GM21723 (cell line): ENCODE data around the gene MIOS.
"Not testable (repeated sequence)": the region's sequence is repeated elsewhere in the genome, so short reads cannot be mapped to it uniquely, and the experiment has no call there.

Experiments
- ATAC-seq: cut with Tn5 transposase; IDR thresholded peaks from one replicate; pipeline ENCODE4 v1.9.1; 2021; ENCODE audit warnings: mild to moderate bottlenecking, moderate library complexity; ENCODE audit not compliant: unreplicated experiment

Gene MIOS

DNA sequence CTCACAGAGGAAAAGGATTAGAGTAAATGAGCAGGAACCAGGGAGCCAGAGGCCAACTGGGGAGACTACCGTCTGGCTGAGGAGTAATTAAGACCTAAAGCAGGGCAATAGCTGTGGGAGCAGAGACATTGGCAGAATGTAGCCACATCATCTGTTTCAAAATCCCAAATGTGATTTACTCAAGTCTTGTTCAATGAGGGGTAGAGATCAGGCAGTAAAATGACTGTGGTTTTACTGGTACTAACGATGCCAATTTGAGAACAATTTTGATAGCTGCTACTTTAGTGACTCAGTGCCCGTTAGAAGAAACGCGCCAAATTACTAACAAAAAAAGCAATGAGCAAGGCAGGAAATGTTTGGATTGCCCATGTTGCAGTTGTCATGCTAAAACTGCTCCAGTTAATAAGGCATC lies 12.7 kb upstream of the MIOS start:
- ATAC-seq = no peak

DNA sequence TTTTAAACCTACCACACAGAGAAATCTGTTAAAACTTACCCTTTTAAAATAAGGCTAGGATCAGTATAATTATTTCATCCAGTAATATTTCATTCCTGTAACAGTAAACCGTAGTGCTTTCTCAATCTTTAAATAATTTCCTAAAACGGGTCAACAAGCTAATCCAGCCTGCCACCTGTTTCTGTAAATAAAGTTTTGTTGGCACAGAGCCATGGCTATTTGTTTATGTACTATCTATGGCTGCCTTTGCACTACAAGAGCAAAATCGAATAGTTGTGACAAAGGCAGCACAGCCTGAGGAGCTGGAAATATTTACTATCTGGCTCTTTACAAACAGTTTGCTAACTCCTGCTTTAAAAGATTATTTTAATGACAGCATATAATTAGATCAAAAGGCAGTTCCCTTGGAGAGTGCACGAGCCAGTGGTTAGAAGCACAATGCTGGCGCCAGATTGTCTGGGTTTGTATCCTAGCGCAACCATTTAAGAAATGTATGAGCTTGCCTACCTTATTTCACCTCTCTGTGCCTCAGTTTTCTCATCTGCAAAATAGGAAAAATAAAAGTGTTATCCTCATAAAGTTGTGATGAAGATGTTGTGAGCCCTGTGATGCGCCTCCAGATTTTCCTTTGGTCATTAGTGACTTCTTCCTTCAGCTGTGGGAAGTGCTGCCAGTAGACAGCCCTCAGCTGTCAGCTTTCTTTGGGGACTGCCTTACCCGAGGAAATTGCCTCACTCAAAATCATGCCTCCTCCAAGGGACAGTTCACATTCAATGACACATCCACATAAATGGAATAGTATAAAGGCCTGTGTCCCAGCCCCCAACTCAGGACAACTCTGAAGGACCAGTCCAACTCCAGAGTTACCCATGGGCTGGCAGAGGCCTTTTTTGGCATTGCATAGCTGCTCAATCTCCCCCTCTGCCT lies 11.8 kb upstream of the MIOS start:
- no peak for ATAC-seq

DNA sequence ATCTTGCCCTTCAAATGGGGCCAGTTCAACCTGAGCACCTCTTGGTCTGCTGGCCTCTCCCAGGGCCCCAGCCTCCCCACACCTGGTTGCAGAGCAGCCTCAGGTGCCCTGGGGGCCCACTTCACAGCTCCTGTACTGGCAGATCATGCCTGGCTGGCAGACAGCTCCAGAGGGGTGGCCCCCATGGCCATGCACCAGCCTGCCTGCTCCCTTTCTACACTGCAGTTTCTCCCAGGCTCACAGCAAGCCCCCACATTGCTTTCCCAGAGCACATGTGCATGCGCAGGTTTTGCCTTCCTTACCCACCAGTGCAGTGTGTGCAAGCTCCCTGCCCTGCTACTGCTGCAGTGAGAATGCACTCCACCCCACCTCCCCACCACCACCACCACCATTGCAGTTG lies 9.8 kb upstream of the MIOS start:
- ATAC-seq = no peak

DNA sequence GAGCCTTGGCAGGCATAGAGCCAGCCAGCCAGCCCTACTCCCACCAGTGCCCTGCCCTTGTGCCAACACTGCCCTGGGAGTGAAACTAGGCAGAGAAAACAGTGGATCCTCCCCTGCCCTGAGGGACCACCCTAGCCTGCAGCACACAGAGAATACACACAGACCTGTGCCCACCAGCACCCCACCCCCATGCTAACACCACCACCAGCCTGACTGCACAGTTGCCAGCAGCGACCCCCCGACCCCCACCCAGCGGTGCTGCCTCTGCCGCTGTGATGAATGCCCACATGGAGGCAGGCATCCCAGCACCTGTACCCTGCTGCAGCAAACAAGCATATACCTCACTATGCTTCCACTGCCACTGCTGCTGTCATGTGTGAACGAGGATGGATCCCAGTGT lies 9.4 kb upstream of the MIOS start:
- no peak for ATAC-seq

DNA sequence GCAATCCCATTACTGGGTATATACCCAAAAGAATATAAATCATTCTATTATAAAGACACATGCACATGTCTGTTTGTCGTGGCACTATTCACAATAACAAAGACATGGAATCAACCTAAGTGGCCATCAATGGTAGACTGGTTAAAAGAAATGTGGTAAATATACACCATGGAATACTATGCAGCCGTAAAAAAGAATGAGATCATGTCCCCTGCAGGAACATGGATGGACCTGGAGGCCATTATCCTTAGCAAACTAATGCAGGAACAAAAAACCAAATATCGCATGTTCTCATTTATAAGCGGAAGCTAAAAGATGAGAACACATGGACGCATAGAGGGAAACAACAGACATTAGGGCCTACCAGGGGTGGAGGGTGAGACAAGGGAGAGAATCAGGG lies 5.1 kb upstream of the MIOS start:
- not testable (repeated sequence) for ATAC-seq

DNA sequence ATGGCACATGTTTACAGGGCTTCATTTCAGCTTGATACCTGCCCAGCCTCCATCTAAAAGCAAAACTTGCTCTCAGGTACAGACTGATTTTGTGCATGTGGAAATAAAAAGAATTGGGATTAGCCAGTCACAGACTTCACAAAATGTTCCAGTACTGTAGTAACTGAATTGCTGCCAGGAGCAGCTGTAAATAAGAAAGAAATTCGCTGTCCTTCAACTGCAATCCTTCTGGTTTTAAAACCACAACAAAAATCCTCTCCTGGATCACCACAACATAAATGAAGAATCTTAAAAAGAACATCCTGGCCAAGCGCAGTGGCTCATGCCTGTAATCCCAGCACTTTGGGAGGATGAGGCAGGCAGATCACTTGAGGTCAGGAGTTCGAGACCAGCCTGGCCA lies 3.9 kb upstream of the MIOS start:
- no peak for ATAC-seq

DNA sequence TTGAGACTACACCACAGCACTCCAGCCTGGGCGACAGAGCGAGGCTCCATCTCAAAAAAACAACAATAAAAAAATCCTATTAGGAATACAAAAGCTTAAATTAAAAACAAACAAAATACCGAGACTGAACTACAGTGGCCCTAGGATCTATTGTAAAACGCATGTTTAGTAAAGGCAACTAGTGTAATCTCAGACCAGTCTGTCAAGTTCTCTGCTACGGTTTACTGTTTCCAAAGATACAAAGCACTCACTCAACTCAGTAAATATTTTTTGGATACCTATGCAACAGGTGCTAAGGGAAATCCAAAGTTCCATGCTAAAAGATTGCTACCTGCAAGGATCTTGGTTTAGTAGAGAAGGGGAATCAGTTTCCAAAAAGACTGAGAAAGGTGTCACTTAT lies 3.4 kb upstream of the MIOS start:
- ATAC-seq = no peak

DNA sequence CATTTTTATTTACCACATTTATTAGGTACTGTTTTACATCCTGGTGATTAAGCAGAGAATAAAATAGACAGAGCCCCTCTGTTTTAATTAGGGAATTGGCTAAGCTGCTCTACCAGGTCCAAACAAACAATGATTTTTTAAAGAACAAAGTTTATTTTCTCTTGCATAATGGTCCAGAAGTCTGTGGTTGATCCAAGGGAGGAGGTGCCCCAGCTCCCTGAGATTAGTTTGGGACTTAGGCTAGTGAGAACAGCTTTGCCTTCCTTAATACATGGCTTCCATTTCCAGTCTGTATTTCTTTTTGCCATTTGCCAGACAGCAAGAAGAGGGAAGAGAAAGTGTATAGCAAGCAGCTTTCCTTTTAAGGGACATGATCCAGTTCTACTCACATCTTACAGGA lies 2.9 kb upstream of the MIOS start:
- ATAC-seq = no peak

DNA sequence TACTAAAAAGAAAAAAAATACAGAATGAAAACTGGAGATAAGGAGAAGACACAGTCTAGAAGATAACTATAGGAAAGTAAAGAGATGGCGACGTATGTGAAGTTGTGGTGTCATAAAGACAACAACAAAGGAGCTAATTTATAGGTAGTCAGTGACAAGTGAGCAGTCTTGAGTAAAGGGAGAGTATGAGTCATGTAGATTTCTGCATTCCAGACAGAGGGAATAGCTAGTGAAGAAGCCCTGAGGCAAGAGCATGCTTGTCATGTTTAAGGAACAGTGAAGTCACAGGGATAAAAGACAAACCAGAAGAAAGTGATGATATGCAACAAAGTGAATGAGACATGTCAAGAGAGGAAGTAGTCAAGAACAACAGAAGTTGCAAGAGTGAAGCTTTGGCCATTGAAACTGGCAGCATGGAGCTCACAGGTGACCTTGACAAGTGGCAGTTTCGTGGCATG lies 2.3 kb upstream of the MIOS start:
- no peak for ATAC-seq

DNA sequence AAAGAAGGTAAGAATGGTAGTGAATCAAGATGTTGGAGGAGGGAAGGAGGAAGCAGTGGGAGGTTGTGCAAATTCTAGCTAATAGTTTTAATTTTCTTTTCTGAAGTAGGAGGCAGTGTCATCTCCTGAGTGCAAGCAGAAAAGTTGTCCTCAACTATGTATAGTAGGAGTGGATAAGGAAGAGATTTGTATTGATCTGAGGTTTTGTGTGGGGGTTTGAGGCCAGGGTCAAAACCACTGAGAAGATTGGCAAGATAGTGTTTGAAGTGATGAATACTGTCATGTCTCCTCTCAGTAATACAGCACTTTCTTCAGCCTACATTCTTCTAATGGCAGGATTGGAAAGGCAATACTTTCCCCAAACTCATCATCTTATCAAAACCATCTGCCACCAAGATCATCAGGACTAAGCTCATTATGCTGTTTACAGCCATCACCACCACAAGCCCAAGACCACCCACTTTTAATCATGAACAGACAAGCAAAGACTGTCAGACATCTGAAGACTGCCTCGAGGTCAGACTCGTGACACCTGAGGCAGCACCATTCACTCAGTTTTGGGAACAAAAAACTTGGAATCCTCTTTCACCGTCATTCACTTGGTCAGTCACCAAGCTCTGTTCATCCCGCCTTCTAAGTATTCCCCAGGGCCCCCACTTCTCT lies 1.5 kb upstream of the MIOS start:
- ATAC-seq = no peak

DNA sequence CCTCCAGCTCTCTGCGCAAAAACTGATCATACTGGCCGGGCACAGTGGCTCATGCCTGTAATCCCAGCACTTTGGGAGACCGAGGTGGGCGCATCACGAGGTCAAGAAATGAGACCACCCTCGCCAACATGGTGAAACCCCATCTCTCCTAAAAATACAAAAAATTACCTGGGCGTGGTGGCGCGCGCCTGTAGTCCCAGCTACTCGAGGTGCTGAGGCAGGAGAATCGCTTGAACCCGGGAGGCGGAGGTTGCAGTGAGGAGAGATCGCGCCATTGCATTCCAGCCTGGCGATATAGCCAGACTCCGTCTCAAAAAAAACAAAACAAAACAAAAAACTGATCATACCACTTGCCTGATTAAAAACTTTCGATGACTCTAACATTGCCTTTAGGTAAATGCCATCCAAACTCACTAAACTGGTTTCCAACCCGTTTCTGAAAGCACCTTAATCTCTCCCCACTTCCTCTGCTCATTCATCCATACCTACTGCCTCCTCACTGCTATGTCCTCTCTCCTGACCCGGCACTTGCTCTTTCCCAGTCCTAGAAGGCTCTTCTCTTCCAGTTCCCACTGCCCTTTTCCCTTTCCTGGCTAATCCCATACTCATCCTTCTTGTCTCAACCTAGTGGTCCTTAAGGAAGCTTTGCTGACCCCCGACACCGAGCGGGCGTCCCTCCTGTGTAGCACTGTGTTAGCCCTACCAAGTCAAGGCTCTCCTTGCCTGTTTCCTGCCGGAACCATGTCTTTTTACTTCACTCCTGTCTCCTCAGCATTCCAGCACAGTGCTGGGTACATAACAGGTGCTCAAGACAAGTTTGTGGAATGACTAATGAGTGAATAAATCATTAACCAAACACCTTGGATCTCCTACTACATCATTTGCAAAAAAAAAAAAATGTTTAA lies 686 bp upstream of the MIOS start:
- ATAC-seq = peak; percentile 3

DNA sequence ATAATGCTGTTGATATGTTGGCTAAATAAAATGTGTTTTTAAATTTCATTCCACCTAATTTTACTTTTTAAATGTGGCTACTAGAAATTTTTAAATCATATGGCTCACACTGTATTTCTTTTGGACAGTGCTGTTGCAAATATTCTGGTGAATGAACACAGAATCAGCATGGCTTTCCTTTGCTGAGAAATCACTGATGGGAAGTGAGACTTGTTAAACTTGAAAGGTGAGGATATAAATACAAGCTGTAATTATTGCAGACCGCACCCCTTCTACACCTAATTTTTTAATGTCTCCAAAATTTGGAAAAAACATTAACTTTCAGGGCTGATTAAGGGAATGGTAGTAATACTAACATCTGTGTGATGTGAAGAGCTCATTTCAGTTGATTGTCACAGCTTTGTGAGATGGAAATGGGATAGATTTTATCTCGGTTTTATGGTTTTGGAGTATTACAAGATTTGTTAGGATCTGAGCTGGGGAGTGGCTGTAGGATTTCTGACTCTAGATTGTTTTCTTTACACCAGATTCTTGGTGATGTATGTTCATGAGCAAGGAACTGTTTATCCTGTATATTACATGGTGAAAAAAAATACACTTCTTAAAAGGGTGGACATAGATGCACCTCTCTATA lies 1.3 kb downstream of the MIOS start:
- no peak for ATAC-seq

DNA sequence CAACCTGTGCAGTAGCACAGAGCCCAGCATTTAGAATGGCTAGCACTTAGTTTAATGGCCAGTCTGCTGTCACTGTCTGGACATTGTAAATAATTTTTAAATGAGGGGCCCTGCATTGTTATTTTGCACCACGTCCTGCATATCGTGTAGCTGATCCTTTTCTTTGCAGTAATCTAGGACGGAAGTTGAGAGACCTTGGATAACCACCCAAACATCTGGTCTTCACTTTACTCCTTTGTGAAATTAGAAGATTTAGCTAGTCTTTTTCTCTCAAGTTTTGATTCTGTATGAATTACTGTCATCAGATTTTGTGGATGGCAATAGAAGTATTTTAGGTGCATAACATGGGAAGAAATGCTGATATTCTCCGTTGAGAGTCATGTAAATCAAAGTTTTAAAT lies 1.9 kb downstream of the MIOS start:
- no peak for ATAC-seq

DNA sequence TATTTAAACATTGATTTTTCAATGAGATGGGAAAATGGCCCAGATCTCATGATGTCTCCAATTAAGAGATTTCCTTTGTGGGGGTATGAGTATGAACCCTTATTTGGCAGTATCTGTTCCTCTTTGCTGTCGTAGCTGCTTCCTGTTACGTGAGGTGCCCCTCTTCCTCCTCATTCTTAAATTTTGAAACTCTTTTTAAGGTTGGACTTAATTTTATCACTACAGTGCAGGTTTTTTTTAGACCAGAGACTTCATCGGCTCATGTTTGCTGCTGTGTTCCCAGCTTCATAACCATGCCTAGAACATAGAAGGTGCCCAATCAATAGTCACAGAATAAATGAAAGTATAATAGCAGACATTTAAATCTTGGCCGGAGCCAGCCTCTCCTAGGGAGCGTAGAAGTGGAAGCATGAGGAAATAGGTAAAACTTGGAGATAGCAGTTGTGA lies 2.4 kb downstream of the MIOS start:
- ATAC-seq = peak; percentile 53

DNA sequence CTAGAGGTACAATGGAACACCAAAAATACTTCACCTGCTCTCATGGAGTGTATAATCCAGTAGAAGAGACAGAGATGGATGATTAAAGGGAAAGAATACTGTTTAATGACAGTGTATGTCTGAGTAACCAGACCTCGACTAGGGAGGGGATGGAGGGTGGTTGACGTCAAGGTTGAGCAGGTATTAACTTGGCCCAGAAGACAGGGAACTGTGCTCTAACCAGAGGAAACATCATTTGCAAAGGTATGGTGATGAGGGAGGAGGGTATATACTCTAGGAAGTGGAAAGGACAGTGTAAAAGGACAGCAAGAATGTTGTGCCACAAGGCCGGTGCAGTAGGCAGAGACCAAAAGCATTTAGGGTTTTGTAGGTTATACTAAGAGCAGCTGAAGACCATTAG lies 2.9 kb downstream of the MIOS start:
- peak; percentile 21 for ATAC-seq

DNA sequence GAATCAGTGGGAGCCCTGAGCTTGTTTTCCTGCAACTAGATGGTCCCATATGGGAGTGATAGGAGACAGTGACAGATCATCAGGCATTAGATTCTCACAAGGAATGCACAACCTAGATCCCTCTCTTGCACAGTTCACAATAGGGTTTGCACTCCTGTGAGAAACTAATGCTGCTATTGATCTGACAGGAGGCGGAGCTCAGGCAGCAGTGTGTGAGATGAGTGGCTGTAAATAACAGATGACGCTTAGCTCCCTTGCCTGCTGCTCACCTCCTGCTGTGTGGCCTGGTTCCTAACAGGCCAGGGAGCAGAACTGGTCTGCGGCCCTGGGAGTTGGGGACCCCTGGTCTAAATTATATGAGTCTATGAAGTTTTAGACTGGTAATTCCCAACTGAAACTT lies 3.9 kb downstream of the MIOS start:
- ATAC-seq = no peak

DNA sequence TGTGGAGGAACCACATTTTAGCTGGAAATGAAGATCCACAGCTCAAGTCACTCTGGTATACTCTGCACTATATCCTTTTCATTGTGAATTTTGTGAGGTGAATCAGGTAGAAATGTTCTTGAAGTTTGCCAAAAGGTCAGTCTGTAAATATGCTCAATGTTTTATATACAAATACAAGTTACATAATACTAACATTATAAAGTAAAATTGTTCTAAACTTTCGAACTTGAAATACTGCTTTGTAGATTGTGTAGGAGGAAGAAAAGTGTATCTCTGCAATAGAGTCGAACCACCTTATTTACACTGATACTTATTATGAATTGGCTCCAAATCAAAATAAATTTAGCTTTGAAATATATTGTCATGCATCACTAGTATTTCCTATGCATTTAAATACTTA lies 7.0 kb downstream of the MIOS start:
- no peak for ATAC-seq

DNA sequence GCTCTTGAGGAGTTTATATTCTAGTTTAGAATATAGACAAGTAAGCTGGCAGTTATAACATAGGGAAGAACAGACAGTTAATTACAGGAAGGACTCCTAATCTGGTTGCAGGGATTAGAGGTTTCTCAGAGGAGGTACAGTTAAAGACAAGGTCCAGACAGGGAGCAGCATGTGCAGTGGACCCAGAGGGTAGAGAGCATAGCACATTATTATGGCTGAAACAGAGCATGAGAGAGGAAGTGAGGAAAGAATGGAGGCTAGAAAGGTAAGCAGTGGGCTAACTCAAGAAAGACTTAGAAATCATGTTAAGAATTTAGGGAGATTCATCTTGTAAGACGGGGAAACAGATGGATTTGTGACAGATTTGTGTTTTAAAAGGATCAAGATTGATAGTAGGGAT lies 9.7 kb downstream of the MIOS start:
- ATAC-seq = no peak

DNA sequence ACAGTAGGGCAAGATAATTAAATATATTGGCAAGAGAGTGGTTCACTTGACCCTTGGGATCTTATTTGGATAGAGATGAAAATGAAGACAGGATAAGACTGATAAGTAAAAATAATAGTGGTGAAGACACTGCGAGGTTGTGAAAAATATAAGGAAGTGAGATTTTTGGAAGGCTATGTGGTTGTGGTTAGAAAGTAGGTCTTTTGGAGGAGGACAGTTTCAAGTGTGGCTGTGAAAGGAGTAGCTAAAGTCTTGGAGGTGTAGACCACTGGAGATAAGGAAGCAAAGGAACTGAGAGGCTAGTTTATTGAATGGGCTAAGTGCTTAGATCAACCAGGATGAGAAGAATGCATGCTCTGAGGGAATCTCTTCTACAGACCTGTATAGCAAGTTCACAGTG lies 11.2 kb downstream of the MIOS start:
- ATAC-seq = peak; percentile 79

DNA sequence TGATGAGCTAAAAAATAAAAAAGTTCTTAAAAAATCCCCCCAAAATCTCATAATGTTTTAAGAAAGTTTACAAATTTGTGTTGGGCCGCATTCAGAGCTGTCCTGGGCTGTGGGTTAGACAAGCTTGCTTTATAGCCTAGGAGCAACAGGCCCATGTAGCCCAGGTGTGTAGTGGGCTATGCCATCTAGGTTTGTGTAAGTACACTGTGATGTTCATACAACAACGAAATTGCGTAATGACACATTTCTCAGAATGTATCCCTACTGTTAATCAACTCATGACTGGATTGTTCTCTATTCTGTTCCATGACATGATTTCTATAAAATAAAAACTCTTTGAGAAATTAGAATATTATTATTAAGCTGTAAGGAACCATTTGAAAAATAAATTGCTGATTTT lies 13.0 kb downstream of the MIOS start:
- ATAC-seq = no peak
